GM12878 (cell line): ENCODE measurements around the gene ETV2. TPM values are rescaled to one million over a fixed set of nuclear protein-coding genes. Genes with fewer than 3 reads are reported as not detected.

ENCODE experiments used
- ATAC-seq: fragments of 200-7000 bp; cut with Tn5 transposase; 3 replicates; pipeline ENCODE4 v1.9.1; 2020; ENCODE audit warnings: mild to moderate bottlenecking, moderate library complexity
- BruUV-seq: library from RNA; stranded (reverse); fragments of 400-500 nt; replicated peaks from 2 replicates; lab custom pipeline; 2021; lab: Mats Ljungman, UMichigan
- CTCF ChIA-PET: fragments of 300-600 bp; sonication (Branson Sonifier 250); formaldehyde crosslinking; extraction: SDS; loops from one replicate; lab custom pipeline; 2021; ENCODE audit warnings: inconsistent platforms; lab: Yijun Ruan, JAX
- POLR2A ChIA-PET: fragments of 350-600 bp; formaldehyde crosslinking; extraction: SDS; loops from one replicate; lab custom pipeline; 2021; ENCODE audit warnings: inconsistent platforms; lab: Charles Lee
- RAD21 ChIA-PET: fragments of 300-600 bp; sonication (Branson Sonifier 250); formaldehyde crosslinking; loops from one replicate; lab custom pipeline; 2023; ENCODE audit warnings: antibody characterized with exemption; ENCODE audit not compliant: unreplicated experiment; lab: Charles Lee
- SMC1A ChIA-PET: fragments of 300-600 bp; sonication (Branson Sonifier 250); formaldehyde crosslinking; loops from one replicate; lab custom pipeline; 2023; ENCODE audit not compliant: unreplicated experiment, uncharacterized antibody; lab: Charles Lee
- DNase-seq: peaks from one replicate; pipeline ENCODE4 v3.0.0-alpha.2; 2011; ENCODE audit warnings: low read depth, low spot score
- FAIRE-seq: peaks from 3 replicates; lab custom pipeline; 2011; peaks lifted over from hg19 to GRCh38; lab: Jason Lieb, UNC
- H2AFZ ChIP-seq: 2 replicates; pipeline ENCODE4 v1.6.0; 2011; ENCODE audit warnings: low read depth, low read length, control low read depth; ENCODE audit not compliant: control insufficient read depth
- H3K27ac ChIP-seq: 2 replicates; pipeline ENCODE4 v1.5.1; 2011; ENCODE audit warnings: control low read depth; ENCODE audit not compliant: control insufficient read depth, insufficient read depth
- H3K27me3 ChIP-seq, 2 experiments: replicated peaks in 1 of 2; 2 replicates each; pipeline versions ENCODE4 v1.6.0 to v1.6.1; 2011; ENCODE audit warnings: low read length in 1 of 2; ENCODE audit not compliant: control insufficient read depth in 2 of 2, insufficient read depth in 2 of 2
- H3K36me3 ChIP-seq, 2 experiments: 2 replicates each; pipeline ENCODE4 v1.5.1; 2011; ENCODE audit warnings: low read length in 1 of 2; ENCODE audit not compliant: control insufficient read depth in 2 of 2, insufficient read depth in 2 of 2
- H3K4me1 ChIP-seq: 2 replicates; pipeline ENCODE4 v1.6.1; 2011; ENCODE audit warnings: mild to moderate bottlenecking, low read length, moderate library complexity, mixed read lengths; ENCODE audit not compliant: control insufficient read depth, insufficient read depth
- H3K4me2 ChIP-seq: 2 replicates; pipeline ENCODE4 v1.6.0; 2011; ENCODE audit warnings: control low read depth; ENCODE audit not compliant: control insufficient read depth, insufficient read depth
- H3K4me3 ChIP-seq: fragments of 200-600 bp; sonication (generic); 2 replicates; pipeline ENCODE4 v1.5.1; 2016
- H3K79me2 ChIP-seq: 2 replicates; pipeline ENCODE4 v1.6.0; 2011; ENCODE audit warnings: low read length; ENCODE audit not compliant: control insufficient read depth, insufficient read depth
- H3K9ac ChIP-seq: 2 replicates; pipeline ENCODE4 v1.8.0; 2011; ENCODE audit warnings: low read length, control low read depth, mixed read lengths; ENCODE audit not compliant: control insufficient read depth, insufficient read depth
- H3K9me3 ChIP-seq: replicated peaks from 3 replicates; pipeline ENCODE4 v1.5.1; 2011; ENCODE audit warnings: mild to moderate bottlenecking, low read length; ENCODE audit not compliant: control insufficient read depth, insufficient read depth
- H4K20me1 ChIP-seq: 2 replicates; pipeline ENCODE4 v1.6.0; 2011; ENCODE audit not compliant: control insufficient read depth, insufficient read depth
- BCL3 ChIP-seq: IDR thresholded peaks from 2 replicates; pipeline ENCODE4 v1.6.1; 2011; ENCODE audit warnings: borderline replicate concordance, low read depth, mild to moderate bottlenecking, moderate library complexity, low read length; ENCODE audit not compliant: insufficient read depth, poor library complexity, severe bottlenecking
- BRCA1 ChIP-seq: IDR thresholded peaks from 2 replicates; pipeline ENCODE4 v1.6.1; 2011; ENCODE audit warnings: low read depth, low read length, improper control_type of control experiment
- CHD2 ChIP-seq: IDR thresholded peaks from 2 replicates; pipeline ENCODE4 v1.6.1; 2011; ENCODE audit warnings: low read depth, low read length, improper control_type of control experiment, borderline replicate concordance
- EGR1 ChIP-seq, 2 experiments: IDR thresholded peaks; 1 replicate in 1 of 2; 2 replicates in 1 of 2; pipeline ENCODE4 v1.6.1; 2011 to 2012; ENCODE audit warnings: low read depth in 2 of 2, low read length in 2 of 2, borderline replicate concordance in 1 of 2, mild to moderate bottlenecking in 1 of 2, moderate library complexity in 1 of 2
- EZH2 ChIP-seq: IDR thresholded peaks from 2 replicates; pipeline ENCODE4 v1.6.1; 2012; ENCODE audit warnings: low read depth, mild to moderate bottlenecking, control low read depth, inconsistent platforms, low read length, borderline replicate concordance; ENCODE audit not compliant: control insufficient read depth
- HDGF ChIP-seq: fragments of 450-650 bp; IDR thresholded peaks from 2 replicates; pipeline ENCODE4 v1.6.1; 2016; ENCODE audit warnings: antibody characterized with exemption
- HSF1 ChIP-seq: fragments of 150-350 bp; IDR thresholded peaks from 2 replicates; pipeline ENCODE4 v1.6.1; 2014; ENCODE audit warnings: mild to moderate bottlenecking, low read depth, low read length
- IKZF1 ChIP-seq: fragments of 450-650 bp; conservative IDR thresholded peaks from 2 replicates; pipeline ENCODE4 v1.6.1; 2017; ENCODE audit warnings: antibody characterized with exemption, mild to moderate bottlenecking
- MTA2 ChIP-seq: fragments of 450-650 bp; IDR thresholded peaks from 2 replicates; pipeline ENCODE4 v1.6.1; 2016; ENCODE audit warnings: low read depth, mild to moderate bottlenecking, moderate library complexity
- RCOR1 ChIP-seq: conservative IDR thresholded peaks from 2 replicates; pipeline ENCODE4 v1.6.1; 2012; ENCODE audit warnings: low read depth, low read length, improper control_type of control experiment
- SMARCA5 ChIP-seq: fragments of 450-650 bp; IDR thresholded peaks from 2 replicates; pipeline ENCODE4 v1.6.1; 2017; ENCODE audit warnings: mild to moderate bottlenecking
- TAF1 ChIP-seq: IDR thresholded peaks from 2 replicates; pipeline ENCODE4 v1.6.1; 2011; ENCODE audit warnings: mild to moderate bottlenecking, low read depth, low read length, borderline replicate concordance
- TCF12 ChIP-seq: IDR thresholded peaks from 2 replicates; pipeline ENCODE4 v1.6.1; 2011; ENCODE audit warnings: low read depth, mild to moderate bottlenecking, low read length
- USF1 ChIP-seq: IDR thresholded peaks from 2 replicates; pipeline ENCODE4 v1.6.1; 2011; ENCODE audit warnings: borderline replicate concordance, low read depth, mild to moderate bottlenecking, moderate library complexity, mixed read lengths, low read length; ENCODE audit not compliant: insufficient read depth; ENCODE audit errors: extremely low read length
- ZNF24 ChIP-seq: fragments of 450-650 bp; IDR thresholded peaks from 2 replicates; pipeline ENCODE4 v1.6.1; 2017; ENCODE audit warnings: antibody characterized with exemption, mild to moderate bottlenecking
- WGBS: methylation state at CpG from one replicate; pipeline ENCODE4 v1.1.6; 2016; ENCODE audit warnings: low lambda C conversion rate; ENCODE audit not compliant: insufficient replicate concordance, insufficient coverage; ENCODE audit errors: missing lambda C conversion rate; 5-methylcytosine and 5-hydroxymethylcytosine counted together
- in situ Hi-C: fragments of 300-500 bp; cut with MboI; formaldehyde crosslinking; loops from 9 replicates; pipeline ENCODE4 v1.14.3; 2018; ENCODE audit warnings: mixed read lengths
- intact Hi-C: fragments of 100-400 bp; cut with micrococcal nuclease; formaldehyde crosslinking; loops from one replicate; pipeline ENCODE4 v1.14.2; 2022; ENCODE audit not compliant: unreplicated experiment
- polyA plus RNA-seq, 11 experiments: library from polyadenylated mRNA; depleted of rRNA in 4 of 11; unstranded in 6 of 11; stranded (reverse) in 5 of 11; fragments of >200 nt; fragmentation: Nextera tagmentation in 4 of 11; fragmentation: Illumina TruSeq in 1 of 11; extraction: Ambion mirVana in 4 of 11; extraction: Trizol in 1 of 11; gene quantifications; 1 replicate in 1 of 11; 2 replicates in 10 of 11; pipeline versions ENCODE4 v1.2.1 to v1.2.3, GENCODE V29; 2011 to 2016; ENCODE audit warnings: inconsistent platforms in 2 of 11, missing spikeins in 2 of 11, low read depth in 1 of 11
- total RNA-seq, 4 experiments: library from RNA; depleted of rRNA in 3 of 4; stranded (reverse); fragments of >200 nt in 3 of 4; fragmentation: Illumina TruSeq in 1 of 4; extraction: Trizol in 1 of 4; gene quantifications; 2 replicates each; pipeline versions ENCODE4 v1.2.1 to v1.2.3, GENCODE V29; 2013 to 2021
- TF ChIP-seq, protein P1 (sequence below): fragments of 450-650 bp; IDR thresholded peaks from 2 replicates; pipeline ENCODE4 v1.6.1; 2016; ENCODE audit warnings: mild to moderate bottlenecking

Gene ETV2
- total and polyA plus RNA-seq, 10 of the 15 experiments (the other 5 are each of a cell fraction or from before 2014, with no cell fraction given): 0.10 to 1.4 (median 0.54) TPM; not detected in 1

- in situ Hi-C loops (no loop called here), intact Hi-C loops (loop anchor here (1.0 to 5.0 kb wide), 5 partner anchors 23 to 237 kb away; no protein-coding TSS in a partner anchor)
- 17% methylated on average over 8 of the region's 8 CpGs for WGBS
- no peak for TF ChIP-seq EZH2
- no peak for TF ChIP-seq USF1
- TF ChIP-seq HSF1: 0 out of 2 replicates have a peak, but pooled peaks have one; percentile 49
- no peak for TF ChIP-seq CHD2
- TF ChIP-seq BCL3: no peak
- no peak for TF ChIP-seq RCOR1
- no peak for TF ChIP-seq TCF12
- TF ChIP-seq EGR1 (IDR thresholded peaks at IDR 0.05; ENCODE audit: borderline replicate concordance in 1 of 2, low read depth in 2 of 2, low read length in 2 of 2): no peak
- TF ChIP-seq HDGF: peak; percentile 98
- TF ChIP-seq, protein P1, sequence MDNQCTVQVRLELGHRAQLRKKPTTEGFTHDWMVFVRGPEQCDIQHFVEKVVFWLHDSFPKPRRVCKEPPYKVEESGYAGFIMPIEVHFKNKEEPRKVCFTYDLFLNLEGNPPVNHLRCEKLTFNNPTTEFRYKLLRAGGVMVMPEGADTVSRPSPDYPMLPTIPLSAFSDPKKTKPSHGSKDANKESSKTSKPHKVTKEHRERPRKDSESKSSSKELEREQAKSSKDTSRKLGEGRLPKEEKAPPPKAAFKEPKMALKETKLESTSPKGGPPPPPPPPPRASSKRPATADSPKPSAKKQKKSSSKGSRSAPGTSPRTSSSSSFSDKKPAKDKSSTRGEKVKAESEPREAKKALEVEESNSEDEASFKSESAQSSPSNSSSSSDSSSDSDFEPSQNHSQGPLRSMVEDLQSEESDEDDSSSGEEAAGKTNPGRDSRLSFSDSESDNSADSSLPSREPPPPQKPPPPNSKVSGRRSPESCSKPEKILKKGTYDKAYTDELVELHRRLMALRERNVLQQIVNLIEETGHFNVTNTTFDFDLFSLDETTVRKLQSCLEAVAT: peak; percentile 71; the same call in 1 of the 2 replicates
- peak; percentile 75 for TF ChIP-seq MTA2
- TF ChIP-seq IKZF1: peak; percentile 40; the same call in 1 of the 2 replicates
- TF ChIP-seq SMARCA5: peak; percentile 97
- 0 out of 2 replicates have a peak, but pooled peaks have one; percentile 43 for TF ChIP-seq ZNF24
- no peak for TF ChIP-seq TAF1
- TF ChIP-seq BRCA1: no peak
Observed at GRCh38 chr19:35693835-35694599, 52.5 kb downstream of the ETV2 start.

More at GRCh38 chr19:35693835-35694599, 52.5 kb downstream of the ETV2 start:
- Histone ChIP-seq H3K4me1 (peaks cover 18% of the 10 kb centered on the region), H3K79me2 (no peaks in the 10 kb centered on the region), H3K36me3 (no peaks in the 10 kb centered on the region), H3K4me3 (no peak overlapping the region), H3K9me3 (no peaks in the 10 kb centered on the region; the same call in 2 of the 3 replicates), H4K20me1 (no peaks in the 10 kb centered on the region), H3K27ac (peak overlapping the region; percentile 43; the same call in 1 of the 2 replicates), H3K9ac (no peak overlapping the region), H3K4me2 (no peak overlapping the region), H3K27me3 (no peaks in the 10 kb centered on the region), H2AFZ (no peak overlapping the region)
- ChIA-PET RAD21 (interaction anchor here (0.7 to 11.0 kb wide), 21 partner anchors 9 to 238 kb away, joined by 3 to 430 read pairs (median 5); partner anchors contain the start of genes COX6B1, IGFLR1, LIN37 and NFKBID), POLR2A (interaction anchor here (0.8 to 11.9 kb wide), 10 partner anchors 9 to 237 kb away, joined by 3 to 516 read pairs (median 5); partner anchors contain the start of genes LIN37, PSENEN and U2AF1L4), CTCF (interaction anchor here (0.6 to 7.8 kb wide), 32 partner anchors 9 to 237 kb away, joined by 3 to 271 read pairs (median 6); partner anchors contain the start of genes COX6B1, IGFLR1, LIN37 and PSENEN), SMC1A (interaction anchor here (0.5 to 12.3 kb wide), 25 partner anchors 9 to 237 kb away, joined by 3 to 375 read pairs (median 5); partner anchors contain the start of genes COX6B1, IGFLR1, LIN37 and PSENEN)
- ATAC-seq (peak; percentile 95), FAIRE-seq (peak; percentile 83), DNase-seq (peak; percentile 79)
- BruUV-seq: no TSS peak
